OCI-LY7 (cell line): Measurements from ENCODE around the gene SLC25A14. TPM values are rescaled to one million over a fixed set of nuclear protein-coding genes. Genes with fewer than 3 reads are reported as not detected.

Experiments used
- BruUV-seq: library from RNA; stranded (reverse); fragments of 400-500 nt; replicated peaks from 2 replicates; lab custom pipeline; 2021; lab: Mats Ljungman, UMichigan
- CTCF ChIA-PET: fragments of 300-600 bp; sonication (Branson Sonifier 250); formaldehyde crosslinking; loops from one replicate; lab custom pipeline; 2022; ENCODE audit warnings: antibody characterized with exemption; ENCODE audit not compliant: unreplicated experiment; lab: Charles Lee
- POLR2A ChIA-PET: fragments of 300-600 bp; sonication (Branson Sonifier 250); formaldehyde crosslinking; loops from one replicate; lab custom pipeline; 2022; ENCODE audit warnings: antibody characterized with exemption; lab: Charles Lee
- DNase-seq: peaks from one replicate; pipeline ENCODE4 v3.0.0-alpha.2; 2015; ENCODE audit warnings: low spot score
- H2AFZ ChIP-seq: fragments of 200-600 bp; sonication (generic), shearing (Covaris generic); 2 replicates; pipeline ENCODE4 v1.6.1; 2014; ENCODE audit warnings: mild to moderate bottlenecking, antibody characterized with exemption, low read length, moderate library complexity
- H3K27ac ChIP-seq: fragments of 200-600 bp; sonication (generic); 2 replicates; pipeline ENCODE4 v1.5.1; 2014; ENCODE audit warnings: mixed run types, low read depth, mild to moderate bottlenecking, moderate library complexity, low read length, inconsistent platforms; ENCODE audit not compliant: poor library complexity, severe bottlenecking
- H3K36me3 ChIP-seq: fragments of 200-600 bp; sonication (generic); 2 replicates; pipeline ENCODE4 v1.6.1; 2014; ENCODE audit warnings: mild to moderate bottlenecking, antibody characterized with exemption, low read length, moderate library complexity, mixed read lengths; ENCODE audit not compliant: insufficient read depth
- H3K4me1 ChIP-seq: fragments of 200-600 bp; sonication (generic); 2 replicates; pipeline ENCODE4 v1.5.1; 2014; ENCODE audit warnings: mild to moderate bottlenecking, low read length; ENCODE audit not compliant: insufficient read depth, poor library complexity, severe bottlenecking
- H3K4me2 ChIP-seq: fragments of 200-600 bp; sonication (generic); 2 replicates; pipeline ENCODE4 v1.6.1; 2014; ENCODE audit warnings: mild to moderate bottlenecking, low read length
- H3K4me3 ChIP-seq: fragments of 200-600 bp; sonication (generic); 2 replicates; pipeline ENCODE4 v1.5.1; 2014; ENCODE audit warnings: mild to moderate bottlenecking, low read depth, low read length; ENCODE audit not compliant: poor library complexity, severe bottlenecking
- H3K79me2 ChIP-seq: fragments of 200-600 bp; sonication (generic); 2 replicates; pipeline ENCODE4 v1.6.1; 2016; ENCODE audit warnings: low read depth, mild to moderate bottlenecking, low read length, moderate library complexity, mixed read lengths; ENCODE audit not compliant: insufficient read depth
- H3K9me2 ChIP-seq: fragments of 200-600 bp; sonication (generic); 2 replicates; pipeline ENCODE4 v1.6.1; 2016; ENCODE audit warnings: mild to moderate bottlenecking, low read length, mixed read lengths; ENCODE audit not compliant: insufficient read depth
- H3K9me3 ChIP-seq: fragments of 200-600 bp; sonication (generic); 2 replicates; pipeline ENCODE4 v1.6.1; 2014; ENCODE audit warnings: mild to moderate bottlenecking, mixed run types, low read length, mixed read lengths
- H4K20me1 ChIP-seq: fragments of 200-600 bp; sonication (generic); 2 replicates; pipeline ENCODE4 v1.6.1; 2014; ENCODE audit warnings: mild to moderate bottlenecking, antibody characterized with exemption, low read length, moderate library complexity, mixed read lengths; ENCODE audit not compliant: insufficient read depth
- EZH2phosphoT487 ChIP-seq: fragments of 200-600 bp; sonication (generic); IDR thresholded peaks from 2 replicates; pipeline ENCODE4 v1.6.1; 2018; ENCODE audit warnings: low read depth, borderline replicate concordance, mild to moderate bottlenecking, mixed run types, antibody characterized with exemption, low read length, moderate library complexity, mixed read lengths
- intact Hi-C: fragments of 100-400 bp; cut with micrococcal nuclease; formaldehyde crosslinking; loops from one replicate; pipeline ENCODE4 v1.10.0; 2022; ENCODE audit not compliant: unreplicated experiment
- total RNA-seq, 2 experiments: library from RNA; depleted of rRNA in 1 of 2; stranded (reverse); fragments of >200 nt in 1 of 2; shearing (Covaris generic) in 1 of 2; gene quantifications; 2 replicates each; pipeline ENCODE4 v1.2.3, GENCODE V29; 2014 to 2022
- TF ChIP-seq, protein P1 (sequence below): fragments of 200-600 bp; sonication (generic); conservative IDR thresholded peaks from 2 replicates; pipeline ENCODE4 v1.5.1; 2014; ENCODE audit warnings: mild to moderate bottlenecking, antibody characterized with exemption, low read length, moderate library complexity, mixed read lengths

SLC25A14 gene
- total RNA-seq, 2 experiments from 2014 or later: 12.6 to 19.5 TPM

DNA sequence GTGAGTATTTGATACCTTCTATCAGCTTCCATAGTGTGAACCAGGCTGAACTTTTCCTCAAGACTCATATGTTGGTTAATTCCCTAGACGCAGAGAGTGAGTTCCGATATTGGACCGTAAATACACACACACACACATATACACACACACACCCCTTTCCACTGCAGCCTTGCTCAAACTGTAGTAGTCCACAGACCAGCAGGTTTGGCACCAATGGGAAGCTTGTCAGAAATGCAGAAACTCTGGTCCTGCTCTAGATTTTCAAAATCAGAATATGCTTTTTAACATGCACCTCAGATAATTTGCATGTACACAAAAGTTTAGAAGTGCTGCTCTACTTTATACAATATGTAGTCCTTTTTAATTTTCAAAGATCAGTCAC, 43.4 kb upstream of the SLC25A14 start:
- DNase-seq: no peak
- Histone ChIP-seq H3K36me3 (no peaks in the 10 kb centered on the region), H4K20me1 (no peaks in the 10 kb centered on the region), H3K27ac (no peak overlapping the region), H3K4me1 (no peaks in the 10 kb centered on the region), H3K4me3 (no peak overlapping the region), H2AFZ (no peak overlapping the region), H3K79me2 (no peaks in the 10 kb centered on the region), H3K9me2 (no peaks in the 10 kb centered on the region), H3K9me3 (no peaks in the 10 kb centered on the region), H3K4me2 (no peak overlapping the region)
- no peak for TF ChIP-seq EZH2phosphoT487
- TF ChIP-seq, protein P1, sequence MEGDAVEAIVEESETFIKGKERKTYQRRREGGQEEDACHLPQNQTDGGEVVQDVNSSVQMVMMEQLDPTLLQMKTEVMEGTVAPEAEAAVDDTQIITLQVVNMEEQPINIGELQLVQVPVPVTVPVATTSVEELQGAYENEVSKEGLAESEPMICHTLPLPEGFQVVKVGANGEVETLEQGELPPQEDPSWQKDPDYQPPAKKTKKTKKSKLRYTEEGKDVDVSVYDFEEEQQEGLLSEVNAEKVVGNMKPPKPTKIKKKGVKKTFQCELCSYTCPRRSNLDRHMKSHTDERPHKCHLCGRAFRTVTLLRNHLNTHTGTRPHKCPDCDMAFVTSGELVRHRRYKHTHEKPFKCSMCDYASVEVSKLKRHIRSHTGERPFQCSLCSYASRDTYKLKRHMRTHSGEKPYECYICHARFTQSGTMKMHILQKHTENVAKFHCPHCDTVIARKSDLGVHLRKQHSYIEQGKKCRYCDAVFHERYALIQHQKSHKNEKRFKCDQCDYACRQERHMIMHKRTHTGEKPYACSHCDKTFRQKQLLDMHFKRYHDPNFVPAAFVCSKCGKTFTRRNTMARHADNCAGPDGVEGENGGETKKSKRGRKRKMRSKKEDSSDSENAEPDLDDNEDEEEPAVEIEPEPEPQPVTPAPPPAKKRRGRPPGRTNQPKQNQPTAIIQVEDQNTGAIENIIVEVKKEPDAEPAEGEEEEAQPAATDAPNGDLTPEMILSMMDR: no peak
- no TSS peak for BruUV-seq
- CTCF ChIA-PET: no interaction called here
- intact Hi-C loops: no loop called here
- POLR2A ChIA-PET: no interaction called here

DNA sequence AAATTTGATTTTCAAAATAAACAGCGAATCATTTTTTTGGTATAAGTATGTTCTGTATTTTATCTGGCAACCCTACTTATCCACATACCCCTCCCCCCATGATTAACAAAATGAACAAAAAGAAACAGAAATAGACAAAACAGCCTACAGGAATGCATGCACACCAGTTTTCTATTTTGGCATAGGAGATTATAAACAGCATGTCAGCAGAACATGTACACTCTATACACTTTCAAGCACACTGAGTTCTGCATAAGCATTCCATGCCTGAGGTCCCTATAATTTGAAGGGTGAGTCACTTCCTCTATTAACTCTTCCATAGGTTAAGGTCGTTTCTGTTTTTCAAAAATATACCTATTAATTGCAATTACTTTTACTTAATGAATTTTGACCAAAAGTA, 43.0 kb upstream of the SLC25A14 start:
- no peaks in the 10 kb centered on the region for H3K4me1 ChIP-seq
- TF ChIP-seq EZH2phosphoT487: no peak
- TF ChIP-seq, protein P1: no peak
- CTCF ChIA-PET: no interaction called here
- intact Hi-C loops: no loop called here
- H3K9me3 ChIP-seq: no peaks in the 10 kb centered on the region
- H2AFZ ChIP-seq: no peak overlapping the region
- POLR2A ChIA-PET: no interaction called here
- H3K79me2 ChIP-seq: no peaks in the 10 kb centered on the region
- H4K20me1 ChIP-seq: no peaks in the 10 kb centered on the region
- no peak overlapping the region for H3K27ac ChIP-seq
- H3K9me2 ChIP-seq: no peaks in the 10 kb centered on the region
- H3K4me3 ChIP-seq: no peak overlapping the region
- no peaks in the 10 kb centered on the region for H3K36me3 ChIP-seq
- BruUV-seq: no TSS peak
- DNase-seq: no peak
- no peak overlapping the region for H3K4me2 ChIP-seq

DNA sequence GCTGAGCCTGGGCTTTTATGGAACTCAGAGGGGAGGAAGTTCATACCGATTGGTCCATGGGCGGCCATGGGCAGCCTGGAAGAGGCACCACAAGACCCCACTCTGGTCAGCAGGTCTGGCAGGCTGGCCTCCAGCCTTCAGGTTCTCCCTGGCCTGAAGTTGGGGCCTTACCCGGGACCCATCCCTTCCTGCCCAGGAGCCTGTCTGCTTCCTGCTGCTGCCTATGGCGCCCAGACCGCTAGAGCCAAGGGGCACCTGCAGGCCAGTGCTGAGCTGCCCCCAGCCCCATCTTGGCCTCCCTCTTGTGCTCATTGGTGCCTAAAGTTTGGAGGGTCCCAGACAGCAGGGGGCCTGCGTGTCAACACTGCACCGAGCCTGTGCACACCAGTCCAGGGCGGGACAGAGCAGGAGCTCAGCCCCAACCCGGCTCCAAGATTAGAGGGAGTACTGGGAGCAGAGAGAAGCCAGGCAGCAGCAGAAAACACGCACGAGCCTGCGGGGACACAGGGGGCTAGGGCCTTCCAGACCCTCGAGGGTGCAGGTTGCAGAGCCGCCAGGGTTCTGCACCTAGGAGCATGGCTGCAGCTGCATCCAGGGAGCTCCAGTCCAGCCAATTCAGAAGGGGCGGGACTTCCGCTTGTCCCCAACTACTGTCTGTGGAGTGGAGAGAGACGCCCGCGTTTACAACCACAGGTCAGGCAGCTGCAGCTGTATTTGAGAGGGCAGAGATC, 40.3 kb upstream of the SLC25A14 start:
- H3K79me2 ChIP-seq: no peaks in the 10 kb centered on the region
- H3K4me2 ChIP-seq: no peak overlapping the region
- H4K20me1 ChIP-seq: no peaks in the 10 kb centered on the region
- H3K4me3 ChIP-seq: no peak overlapping the region
- no peak overlapping the region for H3K27ac ChIP-seq
- TF ChIP-seq, protein P1: no peak
- no peak for TF ChIP-seq EZH2phosphoT487
- POLR2A ChIA-PET: no interaction called here
- BruUV-seq: no TSS peak
- intact Hi-C loops: no loop called here
- no peak overlapping the region for H2AFZ ChIP-seq
- no peaks in the 10 kb centered on the region for H3K36me3 ChIP-seq
- no peak for DNase-seq
- CTCF ChIA-PET: no interaction called here
- no peaks in the 10 kb centered on the region for H3K9me3 ChIP-seq
- no peaks in the 10 kb centered on the region for H3K9me2 ChIP-seq
- H3K4me1 ChIP-seq: no peaks in the 10 kb centered on the region
